Epidermal melanocyte (primary cell): ENCODE results near the gene SSUH2.
A peak's percentile ranks its signal among the peaks of the same experiment; 100 is the strongest.

Experiments used
- DNase-seq: peaks from one replicate; pipeline ENCODE4 v3.0.0; 2011; ENCODE audit warnings: low spot score; ENCODE audit not compliant: insufficient read length

Gene SSUH2

GRCh38 chr3:8610951-8611350 is 33.6 kb downstream of the SSUH2 start:
- no peak for DNase-seq

- DNase-seq, result no peak
These were observed 35.7 kb downstream of the SSUH2 start for GRCh38 chr3:8608791-8609467.

- DNase-seq, result no peak
These were observed 36.4 kb downstream of the SSUH2 start for GRCh38 chr3:8608041-8608790.

GRCh38 chr3:8607234-8608040 is 37.2 kb downstream of the SSUH2 start:
- DNase-seq, result peak; percentile 67

- DNase-seq, result no peak
These were observed 37.8 kb downstream of the SSUH2 start for GRCh38 chr3:8606701-8607231.

- no peak for DNase-seq
These were observed 39.6 kb downstream of the SSUH2 start for GRCh38 chr3:8604988-8605387.

GRCh38 chr3:8604006-8604405 is 40.6 kb downstream of the SSUH2 start:
- DNase-seq, result no peak

GRCh38 chr3:8603115-8603710 is 41.4 kb downstream of the SSUH2 start:
- DNase-seq, result no peak

- no peak for DNase-seq
These were observed 44.1 kb downstream of the SSUH2 start for GRCh38 chr3:8600457-8600856.

GRCh38 chr3:8599146-8599545 is 45.5 kb downstream of the SSUH2 start:
- no peak for DNase-seq

- no peak for DNase-seq
These were observed 47.3 kb downstream of the SSUH2 start for GRCh38 chr3:8597219-8597853.

- DNase-seq, result no peak
These were observed 48.0 kb downstream of the SSUH2 start for GRCh38 chr3:8596321-8597218.

GRCh38 chr3:8595695-8596115 is 48.9 kb downstream of the SSUH2 start:
- DNase-seq, result no peak

GRCh38 chr3:8595252-8595651 is 49.3 kb downstream of the SSUH2 start:
- DNase-seq, result no peak

GRCh38 chr3:8593021-8593827 is 51.4 kb downstream of the SSUH2 start:
- no peak for DNase-seq

- peak; percentile 31 for DNase-seq
These were observed 54.6 kb downstream of the SSUH2 start for GRCh38 chr3:8589880-8590556.

GRCh38 chr3:8584661-8585060 is 59.9 kb downstream of the SSUH2 start:
- DNase-seq, result no peak

GRCh38 chr3:8581806-8582445 is 62.7 kb downstream of the SSUH2 start:
- no peak for DNase-seq
